ENCODE data around the gene ZFP57. TPM values are rescaled to one million over a fixed set of nuclear protein-coding genes. Genes with fewer than 3 reads are reported as not detected.

The ZFP57 gene
- total and polyA plus RNA-seq, 2 of the 13 experiments (the other 11 are each of a cell fraction or from before 2014, with no cell fraction given): not detected

GRCh38 chr6:29702519-29703103 is 21.7 kb upstream of the ZFP57 start (continued):
- TF ChIP-seq, protein P1, sequence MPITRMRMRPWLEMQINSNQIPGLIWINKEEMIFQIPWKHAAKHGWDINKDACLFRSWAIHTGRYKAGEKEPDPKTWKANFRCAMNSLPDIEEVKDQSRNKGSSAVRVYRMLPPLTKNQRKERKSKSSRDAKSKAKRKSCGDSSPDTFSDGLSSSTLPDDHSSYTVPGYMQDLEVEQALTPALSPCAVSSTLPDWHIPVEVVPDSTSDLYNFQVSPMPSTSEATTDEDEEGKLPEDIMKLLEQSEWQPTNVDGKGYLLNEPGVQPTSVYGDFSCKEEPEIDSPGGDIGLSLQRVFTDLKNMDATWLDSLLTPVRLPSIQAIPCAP (CRISPR knock-in tag; IDR thresholded peaks at IDR 0.05; ENCODE audit: low read depth): no peak
- TF ChIP-seq ISL2 (CRISPR knock-in tag; IDR thresholded peaks at IDR 0.05): no peak
- TF ChIP-seq, protein P2, sequence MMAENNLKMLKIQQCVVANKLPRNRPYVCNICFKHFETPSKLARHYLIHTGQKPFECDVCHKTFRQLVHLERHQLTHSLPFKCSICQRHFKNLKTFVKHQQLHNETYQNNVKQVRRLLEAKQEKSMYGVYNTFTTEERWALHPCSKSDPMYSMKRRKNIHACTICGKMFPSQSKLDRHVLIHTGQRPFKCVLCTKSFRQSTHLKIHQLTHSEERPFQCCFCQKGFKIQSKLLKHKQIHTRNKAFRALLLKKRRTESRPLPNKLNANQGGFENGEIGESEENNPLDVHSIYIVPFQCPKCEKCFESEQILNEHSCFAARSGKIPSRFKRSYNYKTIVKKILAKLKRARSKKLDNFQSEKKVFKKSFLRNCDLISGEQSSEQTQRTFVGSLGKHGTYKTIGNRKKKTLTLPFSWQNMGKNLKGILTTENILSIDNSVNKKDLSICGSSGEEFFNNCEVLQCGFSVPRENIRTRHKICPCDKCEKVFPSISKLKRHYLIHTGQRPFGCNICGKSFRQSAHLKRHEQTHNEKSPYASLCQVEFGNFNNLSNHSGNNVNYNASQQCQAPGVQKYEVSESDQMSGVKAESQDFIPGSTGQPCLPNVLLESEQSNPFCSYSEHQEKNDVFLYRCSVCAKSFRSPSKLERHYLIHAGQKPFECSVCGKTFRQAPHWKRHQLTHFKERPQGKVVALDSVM (CRISPR knock-in tag; IDR thresholded peaks at IDR 0.05): no peak

DNA sequence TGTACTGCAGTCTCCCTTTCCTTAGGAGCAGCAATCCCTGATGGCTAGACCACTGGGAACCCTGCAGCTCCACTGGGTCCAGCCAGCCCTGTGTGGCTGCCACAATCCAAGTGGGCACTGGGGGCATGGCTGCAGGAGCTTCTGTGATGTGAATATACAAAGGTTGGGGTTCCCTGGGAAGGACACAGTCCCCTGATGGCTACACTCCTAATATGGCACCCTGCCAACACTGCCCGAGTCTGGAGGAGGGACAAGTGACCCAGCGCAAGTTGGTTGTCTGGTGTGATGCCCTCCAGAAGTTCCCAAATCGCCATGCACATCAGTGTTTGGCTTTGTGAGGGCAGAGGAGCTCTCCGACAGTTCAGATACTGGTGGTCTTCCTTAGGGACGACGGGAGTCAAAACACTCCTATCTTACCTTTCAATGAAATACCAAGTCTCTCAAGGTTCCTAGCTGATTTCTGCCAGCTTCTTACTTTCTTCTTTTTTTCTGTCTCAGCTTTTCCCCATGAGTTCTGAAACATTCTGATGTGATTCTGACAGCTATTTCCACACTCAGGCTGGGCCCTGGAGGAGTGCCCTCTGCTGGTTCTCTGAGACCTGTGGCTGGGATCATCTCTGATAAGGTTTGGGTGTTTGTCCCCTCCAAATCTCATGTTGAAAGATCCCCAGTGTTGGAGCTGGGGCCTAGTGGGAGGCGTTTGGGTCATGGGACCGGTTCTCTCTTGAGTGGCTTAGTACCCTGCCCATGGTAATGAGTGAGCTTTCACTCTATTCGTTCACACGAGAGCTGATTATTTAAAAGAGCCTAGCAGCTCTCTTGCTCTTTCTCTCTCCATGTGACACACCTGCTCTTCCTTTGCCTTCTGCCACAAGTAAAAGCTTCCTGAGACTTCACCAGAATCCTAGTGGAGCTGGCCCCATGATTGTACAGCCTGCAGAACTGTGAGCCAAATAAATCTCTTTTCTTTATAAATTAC is 15.5 kb upstream of the ZFP57 start:
- Histone ChIP-seq H3K4me3 (replicated peaks in 1 of 3; ENCODE audit: insufficient read depth in 1 of 3, low read depth in 2 of 3, low read length in 3 of 3) (no peak overlapping the region), H3K9ac (ENCODE audit: insufficient read depth, low read depth, low read length) (no peak overlapping the region), H2AFZ (ENCODE audit: low read length) (no peak overlapping the region), H3K79me2 (ENCODE audit: insufficient read depth, low read length) (no peaks in the 10 kb centered on the region), H3K9me3 (ENCODE audit: low read length) (0 out of 2 replicates have a peak, but pooled peaks cover 6% of the 10 kb centered on the region), H3K36me3 (replicated peaks in 1 of 2; ENCODE audit: control insufficient read depth in 1 of 2, insufficient read depth in 2 of 2, low read length in 2 of 2) (no peaks in the 10 kb centered on the region), H4K20me1 (ENCODE audit: insufficient read depth, low read length) (no peaks in the 10 kb centered on the region), H3K4me2 (ENCODE audit: low read depth, low read length) (no peak overlapping the region), H3K27me3 (ENCODE audit: control insufficient read depth in 1 of 2, insufficient read depth in 2 of 2, low read length in 2 of 2) (no peaks in the 10 kb centered on the region), H3K27ac (ENCODE audit: extremely low read length, insufficient read depth, low read length) (no peak overlapping the region), H3K4me1 (ENCODE audit: insufficient read depth, low read length) (no peaks in the 10 kb centered on the region)
- in situ Hi-C loops (cut with HindIII; ENCODE audit: extremely low pct_ligation_motif_present, low pct_unique_long_range_greater_than_20kb): no loop called here
- intact Hi-C loops (cut with micrococcal nuclease; ENCODE audit: unreplicated experiment): loop anchor here (2.0 kb wide), 1 partner anchor 46 kb away; no protein-coding TSS in a partner anchor
- BruUV-seq (replicated peaks): no TSS peak
- POLR2A ChIA-PET: no interaction called here
- FAIRE-seq: peak; percentile 48
- WGBS (ENCODE audit: low lambda C conversion rate): 24% methylated on average over 10 of the region's 10 CpGs
- CTCF ChIA-PET (ENCODE audit: low intra/inter-chr PET ratio, low total read pairs): interaction anchor here (1.7 kb wide), 1 partner anchor 48 kb away, joined by 8 read pairs; no protein-coding TSS in a partner anchor
- peak; percentile 86 for ATAC-seq
- no peak for DNase-seq (ENCODE audit: low spot score)
- TF ChIP-seq DRAP1 (CRISPR knock-in tag; IDR thresholded peaks at IDR 0.05): no peak
- TF ChIP-seq GPN1 (CRISPR knock-in tag; IDR thresholded peaks at IDR 0.05; ENCODE audit: borderline replicate concordance): no peak
- TF ChIP-seq ZNF530 (CRISPR knock-in tag; IDR thresholded peaks at IDR 0.05; ENCODE audit: low read depth): no peak
- TF ChIP-seq SMC3 (IDR thresholded peaks at IDR 0.05; ENCODE audit: low read length): peak; percentile 15; the same call in 1 of the 2 replicates
- TF ChIP-seq TOE1 (CRISPR knock-in tag; IDR thresholded peaks at IDR 0.05): no peak
- no peak for TF ChIP-seq SP5 (CRISPR knock-in tag; IDR thresholded peaks at IDR 0.05; ENCODE audit: borderline replicate concordance, low read depth)
- TF ChIP-seq EHMT2 (IDR thresholded peaks at IDR 0.05; ENCODE audit: borderline replicate concordance, low read depth, low read length): no peak
- 0 out of 2 replicates have a peak, but pooled peaks have one; percentile 29 for TF ChIP-seq MYPOP (CRISPR knock-in tag; IDR thresholded peaks at IDR 0.05)
- TF ChIP-seq ARID3A (IDR thresholded peaks at IDR 0.05; ENCODE audit: low read depth, low read length): no peak
- no peak for TF ChIP-seq MAFF (IDR thresholded peaks at IDR 0.05; ENCODE audit: low read depth, low read length)
